ENCODE results near the gene MAGI2.
A peak's percentile ranks its signal among the peaks of the same experiment; 100 is the strongest.
"Not testable (repeated sequence)": the region's sequence is repeated elsewhere in the genome, so short reads cannot be mapped to it uniquely, and the experiment has no call there.

Gene MAGI2

GRCh38 chr7:79459381-79459780, 5.9 kb upstream of the MAGI2 start:
- intact Hi-C loops (cut with micrococcal nuclease): no loop called here
- no peak overlapping the region for H3K4me3 Mint-ChIP-seq
- no peaks in the 10 kb centered on the region for H3K36me3 Mint-ChIP-seq (ENCODE audit: low read depth)
- peaks cover 3% of the 10 kb centered on the region for H3K4me1 Mint-ChIP-seq (ENCODE audit: low read depth)
- H3K27ac Mint-ChIP-seq: no peak overlapping the region
- peaks cover 14% of the 10 kb centered on the region for H3K27me3 Mint-ChIP-seq
- H3K9me3 Mint-ChIP-seq: no peaks in the 10 kb centered on the region

- intact Hi-C loops (cut with micrococcal nuclease): no loop called here
- H3K27ac Mint-ChIP-seq: no peak overlapping the region
- no peaks in the 10 kb centered on the region for H3K36me3 Mint-ChIP-seq (ENCODE audit: low read depth)
- no peak overlapping the region for H3K4me3 Mint-ChIP-seq
- peaks cover 9% of the 10 kb centered on the region for H3K4me1 Mint-ChIP-seq (ENCODE audit: low read depth)
- peaks cover 20% of the 10 kb centered on the region for H3K27me3 Mint-ChIP-seq
- H3K9me3 Mint-ChIP-seq: no peaks in the 10 kb centered on the region
Observed at GRCh38 chr7:79458796-79459195, 5.3 kb upstream of the MAGI2 start.

- Mint-ChIP-seq H3K9me3 (no peaks in the 10 kb centered on the region), H3K36me3 (ENCODE audit: low read depth) (no peaks in the 10 kb centered on the region), H3K27me3 (peaks cover 48% of the 10 kb centered on the region), H3K4me1 (ENCODE audit: low read depth) (peaks cover 32% of the 10 kb centered on the region), H3K4me3 (no peak overlapping the region), H3K27ac (no peak overlapping the region)
- intact Hi-C loops (cut with micrococcal nuclease): no loop called here
Observed at GRCh38 chr7:79455173-79455790, 1.8 kb upstream of the MAGI2 start.

- intact Hi-C loops (cut with micrococcal nuclease): no loop called here
- H3K27me3 Mint-ChIP-seq: peaks cover 48% of the 10 kb centered on the region
Observed at GRCh38 chr7:79454361-79454960, 994 bp upstream of the MAGI2 start.

GRCh38 chr7:79453266-79453557, 255 bp downstream of the MAGI2 start:
- Mint-ChIP-seq H3K27ac (no peak overlapping the region), H3K27me3 (peaks cover 48% of the 10 kb centered on the region), H3K9me3 (no peaks in the 10 kb centered on the region), H3K36me3 (ENCODE audit: low read depth) (no peaks in the 10 kb centered on the region), H3K4me1 (ENCODE audit: low read depth) (peaks cover 32% of the 10 kb centered on the region), H3K4me3 (peak overlapping the region; percentile 66)
- intact Hi-C loops (cut with micrococcal nuclease): no loop called here

More at GRCh38 chr7:79454361-79454960, 994 bp upstream of the MAGI2 start:
- no peak overlapping the region for H3K27ac Mint-ChIP-seq
- no peaks in the 10 kb centered on the region for H3K36me3 Mint-ChIP-seq (ENCODE audit: low read depth)
- peak overlapping the region; percentile 66 for H3K4me3 Mint-ChIP-seq
- H3K9me3 Mint-ChIP-seq: no peaks in the 10 kb centered on the region
- peaks cover 32% of the 10 kb centered on the region for H3K4me1 Mint-ChIP-seq (ENCODE audit: low read depth)

GRCh38 chr7:79452495-79453265, 787 bp downstream of the MAGI2 start:
- Mint-ChIP-seq H3K9me3 (no peaks in the 10 kb centered on the region), H3K27me3 (peaks cover 48% of the 10 kb centered on the region), H3K4me3 (peak overlapping the region; percentile 66), H3K4me1 (ENCODE audit: low read depth) (peaks cover 32% of the 10 kb centered on the region), H3K27ac (no peak overlapping the region), H3K36me3 (ENCODE audit: low read depth) (no peaks in the 10 kb centered on the region)
- intact Hi-C loops (cut with micrococcal nuclease): no loop called here

- Mint-ChIP-seq H3K9me3 (no peaks in the 10 kb centered on the region), H3K27ac (no peak overlapping the region), H3K36me3 (ENCODE audit: low read depth) (no peaks in the 10 kb centered on the region), H3K4me1 (ENCODE audit: low read depth) (peaks cover 32% of the 10 kb centered on the region), H3K27me3 (peaks cover 48% of the 10 kb centered on the region), H3K4me3 (peak overlapping the region; percentile 66)
- intact Hi-C loops (cut with micrococcal nuclease): no loop called here
Observed at GRCh38 chr7:79452032-79452494, 1.4 kb downstream of the MAGI2 start.

- peaks cover 32% of the 10 kb centered on the region for H3K4me1 Mint-ChIP-seq (ENCODE audit: low read depth)
- H3K36me3 Mint-ChIP-seq (ENCODE audit: low read depth): no peaks in the 10 kb centered on the region
- peaks cover 48% of the 10 kb centered on the region for H3K27me3 Mint-ChIP-seq
- H3K27ac Mint-ChIP-seq: no peak overlapping the region
- intact Hi-C loops (cut with micrococcal nuclease): no loop called here
- H3K9me3 Mint-ChIP-seq: no peaks in the 10 kb centered on the region
- H3K4me3 Mint-ChIP-seq: peak overlapping the region; percentile 66
Observed at GRCh38 chr7:79451580-79451979, 1.9 kb downstream of the MAGI2 start.

GRCh38 chr7:79442766-79443165, 10.7 kb downstream of the MAGI2 start:
- H3K9me3 Mint-ChIP-seq; H3K4me3 Mint-ChIP-seq; H3K27me3 Mint-ChIP-seq; H3K4me1 Mint-ChIP-seq (ENCODE audit: low read depth); H3K27ac Mint-ChIP-seq; H3K36me3 Mint-ChIP-seq (ENCODE audit: low read depth); intact Hi-C loops (cut with micrococcal nuclease): not testable (repeated sequence)

- no peak overlapping the region for H3K27ac Mint-ChIP-seq
- H3K4me1 Mint-ChIP-seq (ENCODE audit: low read depth): no peaks in the 10 kb centered on the region
- H3K27me3 Mint-ChIP-seq: no peaks in the 10 kb centered on the region
- no peaks in the 10 kb centered on the region for H3K36me3 Mint-ChIP-seq (ENCODE audit: low read depth)
- intact Hi-C loops (cut with micrococcal nuclease): no loop called here
- peaks cover 12% of the 10 kb centered on the region for H3K9me3 Mint-ChIP-seq
- H3K4me3 Mint-ChIP-seq: no peak overlapping the region
Observed at GRCh38 chr7:79436378-79436777, 17.1 kb downstream of the MAGI2 start.

GRCh38 chr7:79434867-79435266, 18.6 kb downstream of the MAGI2 start:
- peaks cover 12% of the 10 kb centered on the region for H3K9me3 Mint-ChIP-seq
- no peaks in the 10 kb centered on the region for H3K4me1 Mint-ChIP-seq (ENCODE audit: low read depth)
- no peaks in the 10 kb centered on the region for H3K27me3 Mint-ChIP-seq
- H3K27ac Mint-ChIP-seq: no peak overlapping the region
- no peak overlapping the region for H3K4me3 Mint-ChIP-seq
- intact Hi-C loops (cut with micrococcal nuclease): no loop called here
- H3K36me3 Mint-ChIP-seq (ENCODE audit: low read depth): no peaks in the 10 kb centered on the region

- Mint-ChIP-seq H3K9me3 (peaks cover 12% of the 10 kb centered on the region), H3K27ac (no peak overlapping the region), H3K27me3 (no peaks in the 10 kb centered on the region), H3K4me1 (ENCODE audit: low read depth) (no peaks in the 10 kb centered on the region), H3K36me3 (ENCODE audit: low read depth) (no peaks in the 10 kb centered on the region), H3K4me3 (no peak overlapping the region)
- intact Hi-C loops (cut with micrococcal nuclease): no loop called here
Observed at GRCh38 chr7:79434098-79434497, 19.4 kb downstream of the MAGI2 start.

GRCh38 chr7:79430391-79430790, 23.1 kb downstream of the MAGI2 start:
- no peak overlapping the region for H3K4me3 Mint-ChIP-seq
- H3K4me1 Mint-ChIP-seq (ENCODE audit: low read depth): no peaks in the 10 kb centered on the region
- H3K27ac Mint-ChIP-seq: no peak overlapping the region
- no peaks in the 10 kb centered on the region for H3K27me3 Mint-ChIP-seq
- no peaks in the 10 kb centered on the region for H3K36me3 Mint-ChIP-seq (ENCODE audit: low read depth)
- intact Hi-C loops (cut with micrococcal nuclease): no loop called here
- H3K9me3 Mint-ChIP-seq: peaks cover 12% of the 10 kb centered on the region

- Mint-ChIP-seq H3K4me3 (no peak overlapping the region), H3K27ac (no peak overlapping the region), H3K36me3 (ENCODE audit: low read depth) (no peaks in the 10 kb centered on the region), H3K27me3 (no peaks in the 10 kb centered on the region), H3K4me1 (ENCODE audit: low read depth) (no peaks in the 10 kb centered on the region), H3K9me3 (no peaks in the 10 kb centered on the region)
- intact Hi-C loops (cut with micrococcal nuclease): no loop called here
Observed at GRCh38 chr7:79425665-79426064, 27.8 kb downstream of the MAGI2 start.
